ENCODE data around the gene AFTPH. TPM values are rescaled to one million over a fixed set of nuclear protein-coding genes. Genes with fewer than 3 reads are reported as not detected.

The AFTPH gene
- total RNA-seq, 1 experiment from 2014 or later = 13.5 TPM

- Histone ChIP-seq H3K79me2 (ENCODE audit: insufficient read depth, low read length) (no peaks in the 10 kb centered on the region), H3K79me1 (ENCODE audit: insufficient read depth, low read depth, low read length, poor library complexity, severe bottlenecking) (no peaks in the 10 kb centered on the region), H2BK15ac (ENCODE audit: low read depth, low read length) (no peak overlapping the region), H3K4me1 (ENCODE audit: insufficient read depth, low read length) (peaks cover 2% of the 10 kb centered on the region; the same call in 1 of the 2 replicates), H3K9ac (ENCODE audit: extremely low read depth, insufficient read length, low read length) (no peak overlapping the region), H3K4me2 (ENCODE audit: insufficient read depth, insufficient read length, low read length) (no peak overlapping the region), H4K20me1 (ENCODE audit: control insufficient read depth, insufficient read depth, insufficient read length) (no peaks in the 10 kb centered on the region), H4K5ac (ENCODE audit: insufficient read length, low read depth, low read length) (no peak overlapping the region), H4K8ac (replicated peaks; ENCODE audit: insufficient read length, low read depth, low read length) (no peak overlapping the region), H2BK5ac (ENCODE audit: insufficient read length, low read length) (no peak overlapping the region), H3K18ac (ENCODE audit: insufficient read length, low read depth, low read length) (no peak overlapping the region), H3K56ac (ENCODE audit: insufficient read length, low read depth, low read length) (no peak overlapping the region), H3K23ac (ENCODE audit: insufficient read length, low read depth, low read length) (no peak overlapping the region), H3K27ac (ENCODE audit: insufficient read length, low read depth, low read length) (no peak overlapping the region), H2BK20ac (ENCODE audit: low read depth, low read length, poor library complexity, severe bottlenecking) (no peak overlapping the region), H3K23me2 (ENCODE audit: insufficient read length, low read depth, low read length, poor library complexity, severe bottlenecking) (no peaks in the 10 kb centered on the region), H2AK5ac (ENCODE audit: insufficient read length, low read length) (no peak overlapping the region), H3K4ac (ENCODE audit: low read depth, low read length) (no peak overlapping the region), H3K9me3 (ENCODE audit: control insufficient read depth, low read depth, low read length) (no peaks in the 10 kb centered on the region), H4K91ac (ENCODE audit: insufficient read length, low read depth, low read length) (no peak overlapping the region), H2BK120ac (ENCODE audit: low read depth, low read length, poor library complexity, severe bottlenecking) (no peak overlapping the region), H2AFZ (ENCODE audit: low read length) (no peak overlapping the region), H2BK12ac (ENCODE audit: insufficient read length, low read depth, low read length) (no peak overlapping the region), H3K14ac (ENCODE audit: insufficient read depth, low read length) (no peak overlapping the region; the same call in 1 of the 2 replicates), H3K27me3 (ENCODE audit: insufficient read depth, low read length) (no peaks in the 10 kb centered on the region), H3T11ph (ENCODE audit: low read length) (no peak overlapping the region)
- H3K27me3 Mint-ChIP-seq (ENCODE audit: low read depth) = peaks cover 4% of the 10 kb centered on the region
- WGBS (ENCODE audit: extremely low coverage, insufficient read length, low lambda C conversion rate) = no CpG with 5 or more reads among the region's 6 CpGs
- H3K27ac Mint-ChIP-seq = no peak overlapping the region
- no peak for TF ChIP-seq CTCF (conservative IDR thresholded peaks at IDR 0.05)
- H3K4me3 Mint-ChIP-seq = no peak overlapping the region
- DNase-seq = no peak
- H3K9me3 Mint-ChIP-seq = no peaks in the 10 kb centered on the region
- no peaks in the 10 kb centered on the region for H3K36me3 Mint-ChIP-seq (ENCODE audit: insufficient read depth in 1 of 3, low read depth in 3 of 3)
- H3K4me1 Mint-ChIP-seq = peaks cover 34 to 53% of the 10 kb centered on the region in 2 experiments
Observed at GRCh38 chr2:64624862-64625261, 100.7 kb downstream of the AFTPH start.

Measured in H9 (cell line).